ENCODE data around the gene G6PC1.

- TF ChIP-seq CTCF (IDR thresholded peaks at IDR 0.05) = no peak
- TF ChIP-seq POLR2AphosphoS5 (IDR thresholded peaks at IDR 0.05; ENCODE audit: insufficient read depth in 1 of 2, low read depth in 1 of 2) = no peak
Measured at GRCh38 chr17:42871647-42872046, 29.0 kb upstream of the G6PC1 start.
